KBM-7 (cell line): ENCODE measurements around the gene ANK2.

Experiments used
- DNase-seq: peaks from one replicate; pipeline ENCODE4 v3.0.0-alpha.2; 2015
- in situ Hi-C: fragments of 300-500 bp; cut with MboI; formaldehyde crosslinking; loops from 2 replicates; pipeline ENCODE4 v1.14.3; 2020; ENCODE audit warnings: low sequenced_read_pairs, low pct_unique_long_range_greater_than_20kb, mixed read lengths

Gene ANK2

GRCh38 chr4:113398441-113399143 lies 349.1 kb downstream of the ANK2 start:
- in situ Hi-C loops, result no loop called here
- no peak for DNase-seq

GRCh38 chr4:113404167-113404571 lies 354.7 kb downstream of the ANK2 start:
- in situ Hi-C loops, result no loop called here
- no peak for DNase-seq

- no peak for DNase-seq
- in situ Hi-C loops, result no loop called here
Observed at GRCh38 chr4:113404841-113405240, 355.4 kb downstream of the ANK2 start.

GRCh38 chr4:113405874-113406722 lies 356.6 kb downstream of the ANK2 start:
- in situ Hi-C loops, result no loop called here
- no peak for DNase-seq

GRCh38 chr4:113406723-113407016 lies 357.2 kb downstream of the ANK2 start:
- in situ Hi-C loops, result no loop called here
- DNase-seq, result no peak

- in situ Hi-C loops, result no loop called here
- no peak for DNase-seq
Observed at GRCh38 chr4:113407409-113407808, 358.0 kb downstream of the ANK2 start.

GRCh38 chr4:113409181-113409580 lies 359.7 kb downstream of the ANK2 start:
- DNase-seq, result no peak
- in situ Hi-C loops, result no loop called here

- in situ Hi-C loops, result no loop called here
- no peak for DNase-seq
Observed at GRCh38 chr4:113410686-113411085, 361.2 kb downstream of the ANK2 start.

GRCh38 chr4:113411496-113411938 lies 362.1 kb downstream of the ANK2 start:
- DNase-seq, result no peak
- in situ Hi-C loops, result no loop called here

- DNase-seq, result no peak
Observed at GRCh38 chr4:113419631-113420030, 370.2 kb downstream of the ANK2 start.

GRCh38 chr4:113420938-113421337 lies 371.5 kb downstream of the ANK2 start:
- in situ Hi-C loops, result no loop called here
- DNase-seq, result no peak

More at GRCh38 chr4:113419631-113420030, 370.2 kb downstream of the ANK2 start:
- in situ Hi-C loops, result no loop called here

- in situ Hi-C loops, result no loop called here
- no peak for DNase-seq
Observed at GRCh38 chr4:113423631-113424030, 374.2 kb downstream of the ANK2 start.

- no peak for DNase-seq
- in situ Hi-C loops, result no loop called here
Observed at GRCh38 chr4:113433116-113433515, 383.7 kb downstream of the ANK2 start.
